Measurements from ENCODE around the gene TCF4.

- TF ChIP-seq CTCF (IDR thresholded peaks at IDR 0.05; ENCODE audit: low read length) (no peak), EZH2phosphoT487 (IDR thresholded peaks at IDR 0.05; ENCODE audit: low read length) (no peak), EZH2 (optimal IDR thresholded peaks at IDR 0.05; ENCODE audit: low read depth, low read length) (no peak)
Observed at GRCh38 chr18:55224086-55224625, 363.8 kb downstream of the TCF4 start.
